Natural killer cell (primary cell): ENCODE data around the gene CAPN1. TPM values are rescaled to one million over a fixed set of nuclear protein-coding genes. Genes with fewer than 3 reads are reported as not detected.

ENCODE experiments used
- ATAC-seq, 3 donors: fragments of 150-1000 bp in 2 of 3; fragments of 200-7000 bp in 1 of 3; cut with Tn5 transposase; 1 replicate in 1 of 3; 2 replicates in 2 of 3; pipeline ENCODE4 v1.10.0; 2021; ENCODE audit warnings: mild to moderate bottlenecking in 2 of 3, moderate library complexity in 2 of 3
- DNase-seq, 2 donors: peaks; one replicate each; pipeline versions ENCODE4 v3.0.0 to v3.0.0-alpha.2; 2013 to 2021; ENCODE audit warnings: mixed read lengths in 1 of 2
- H3K27ac ChIP-seq: one replicate; pipeline ENCODE4 v1.5.1; 2013; ENCODE audit warnings: mild to moderate bottlenecking, low read length
- H3K27me3 ChIP-seq: one replicate; pipeline ENCODE4 v1.6.1; 2013; ENCODE audit warnings: low read length; ENCODE audit not compliant: control insufficient read depth, insufficient read depth
- H3K36me3 ChIP-seq: one replicate; pipeline ENCODE4 v1.6.1; 2013; ENCODE audit warnings: low read length; ENCODE audit not compliant: control insufficient read depth, insufficient read depth
- H3K4me1 ChIP-seq: one replicate; pipeline ENCODE4 v1.6.1; 2013; ENCODE audit warnings: low read length; ENCODE audit not compliant: control insufficient read depth, insufficient read depth
- H3K4me3 ChIP-seq: one replicate; pipeline ENCODE4 v1.5.1; 2013; ENCODE audit warnings: low read length
- H3K9me3 ChIP-seq: one replicate; pipeline ENCODE4 v1.6.1; 2013; ENCODE audit warnings: low read length; ENCODE audit not compliant: control insufficient read depth, insufficient read depth
- H3K27ac Mint-ChIP-seq, 2 donors: one replicate each; pipeline ENCODE4 v1.8.0; 2022; ENCODE audit warnings: mild to moderate bottlenecking in 2 of 2, mixed read lengths in 2 of 2, moderate library complexity in 1 of 2
- H3K27me3 Mint-ChIP-seq, 2 donors: one replicate each; pipeline ENCODE4 v1.8.0; 2022; ENCODE audit warnings: low read depth in 2 of 2, mixed read lengths in 2 of 2
- H3K36me3 Mint-ChIP-seq: one replicate; pipeline ENCODE4 v1.8.0; 2022; ENCODE audit warnings: mixed read lengths
- H3K4me1 Mint-ChIP-seq, 2 donors: one replicate each; pipeline ENCODE4 v1.8.0; 2022; ENCODE audit warnings: mixed read lengths in 2 of 2
- H3K4me3 Mint-ChIP-seq: one replicate; pipeline ENCODE4 v1.8.0; 2022; ENCODE audit warnings: mild to moderate bottlenecking, moderate library complexity, mixed read lengths
- H3K9me3 Mint-ChIP-seq, 2 donors: one replicate each; pipeline ENCODE4 v1.8.0; 2022; ENCODE audit warnings: mixed read lengths in 2 of 2
- WGBS: methylation state at CpG from one replicate; pipeline ENCODE4 v1.1.7; 2013; ENCODE audit warnings: missing lambda C conversion rate; ENCODE audit not compliant: insufficient coverage; 5-methylcytosine and 5-hydroxymethylcytosine counted together
- intact Hi-C: fragments of 100-400 bp; cut with micrococcal nuclease; formaldehyde crosslinking; loops from one replicate; pipeline ENCODE4 v1.14.2; 2022
- total RNA-seq, 4 donors: library from RNA; stranded (reverse); fragments of 120-200 nt in 1 of 4; gene quantifications; one replicate each; pipeline versions ENCODE4 v1.2.3 to v1.2.4, GENCODE V29; 2013 to 2022
- TF ChIP-seq, protein P1 (sequence below): fragments of 200-600 bp; IDR thresholded peaks from one replicate; pipeline ENCODE4 v1.8.0; 2022; ENCODE audit warnings: antibody characterized with exemption

The CAPN1 gene
- total RNA-seq, 3 donors from 2014 or later (not counting 1 experiment from before 2014, with no cell fraction given): 211 to 256 (median 229) TPM

DNA sequence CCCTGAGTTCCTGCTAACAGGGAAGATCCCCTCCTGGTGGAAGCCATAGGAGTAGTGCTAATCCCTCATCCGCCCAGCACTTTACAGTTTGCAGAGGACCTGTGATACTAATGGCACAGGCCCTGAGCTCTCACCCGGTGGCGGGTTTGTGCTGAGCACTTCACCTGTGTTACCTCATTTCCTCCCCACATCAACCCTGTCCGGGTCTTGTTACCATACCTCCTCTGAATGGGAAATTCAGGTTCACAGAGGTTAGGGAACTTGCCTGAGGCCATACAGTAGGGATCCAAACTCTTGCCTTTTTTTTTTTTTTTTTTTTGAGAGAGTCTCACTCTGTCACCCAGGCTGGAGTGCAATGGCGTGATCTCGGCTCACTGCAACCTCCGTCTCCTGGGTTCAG is 25.2 kb downstream of the CAPN1 start:
- H3K4me3 Mint-ChIP-seq: no peak overlapping the region
- H3K36me3 Mint-ChIP-seq: peaks cover 8% of the 10 kb centered on the region
- no peaks in the 10 kb centered on the region for H3K27me3 Mint-ChIP-seq
- no peaks in the 10 kb centered on the region for H3K9me3 Mint-ChIP-seq
- intact Hi-C loops: no loop called here
- DNase-seq (no peak), ATAC-seq (no peak)
- H3K9me3 ChIP-seq: no peaks in the 10 kb centered on the region
- no peak overlapping the region for H3K27ac Mint-ChIP-seq
- peaks cover 73% of the 10 kb centered on the region for H3K36me3 ChIP-seq
- H3K4me3 ChIP-seq: no peak overlapping the region
- no peaks in the 10 kb centered on the region for H3K27me3 ChIP-seq
- TF ChIP-seq, protein P1, sequence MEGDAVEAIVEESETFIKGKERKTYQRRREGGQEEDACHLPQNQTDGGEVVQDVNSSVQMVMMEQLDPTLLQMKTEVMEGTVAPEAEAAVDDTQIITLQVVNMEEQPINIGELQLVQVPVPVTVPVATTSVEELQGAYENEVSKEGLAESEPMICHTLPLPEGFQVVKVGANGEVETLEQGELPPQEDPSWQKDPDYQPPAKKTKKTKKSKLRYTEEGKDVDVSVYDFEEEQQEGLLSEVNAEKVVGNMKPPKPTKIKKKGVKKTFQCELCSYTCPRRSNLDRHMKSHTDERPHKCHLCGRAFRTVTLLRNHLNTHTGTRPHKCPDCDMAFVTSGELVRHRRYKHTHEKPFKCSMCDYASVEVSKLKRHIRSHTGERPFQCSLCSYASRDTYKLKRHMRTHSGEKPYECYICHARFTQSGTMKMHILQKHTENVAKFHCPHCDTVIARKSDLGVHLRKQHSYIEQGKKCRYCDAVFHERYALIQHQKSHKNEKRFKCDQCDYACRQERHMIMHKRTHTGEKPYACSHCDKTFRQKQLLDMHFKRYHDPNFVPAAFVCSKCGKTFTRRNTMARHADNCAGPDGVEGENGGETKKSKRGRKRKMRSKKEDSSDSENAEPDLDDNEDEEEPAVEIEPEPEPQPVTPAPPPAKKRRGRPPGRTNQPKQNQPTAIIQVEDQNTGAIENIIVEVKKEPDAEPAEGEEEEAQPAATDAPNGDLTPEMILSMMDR: no peak
- peaks cover 11% of the 10 kb centered on the region in 2 donors for H3K4me1 Mint-ChIP-seq
- peaks cover 3% of the 10 kb centered on the region for H3K4me1 ChIP-seq
- no peak overlapping the region for H3K27ac ChIP-seq
- WGBS: 92% methylated on average over 7 of the region's 7 CpGs

DNA sequence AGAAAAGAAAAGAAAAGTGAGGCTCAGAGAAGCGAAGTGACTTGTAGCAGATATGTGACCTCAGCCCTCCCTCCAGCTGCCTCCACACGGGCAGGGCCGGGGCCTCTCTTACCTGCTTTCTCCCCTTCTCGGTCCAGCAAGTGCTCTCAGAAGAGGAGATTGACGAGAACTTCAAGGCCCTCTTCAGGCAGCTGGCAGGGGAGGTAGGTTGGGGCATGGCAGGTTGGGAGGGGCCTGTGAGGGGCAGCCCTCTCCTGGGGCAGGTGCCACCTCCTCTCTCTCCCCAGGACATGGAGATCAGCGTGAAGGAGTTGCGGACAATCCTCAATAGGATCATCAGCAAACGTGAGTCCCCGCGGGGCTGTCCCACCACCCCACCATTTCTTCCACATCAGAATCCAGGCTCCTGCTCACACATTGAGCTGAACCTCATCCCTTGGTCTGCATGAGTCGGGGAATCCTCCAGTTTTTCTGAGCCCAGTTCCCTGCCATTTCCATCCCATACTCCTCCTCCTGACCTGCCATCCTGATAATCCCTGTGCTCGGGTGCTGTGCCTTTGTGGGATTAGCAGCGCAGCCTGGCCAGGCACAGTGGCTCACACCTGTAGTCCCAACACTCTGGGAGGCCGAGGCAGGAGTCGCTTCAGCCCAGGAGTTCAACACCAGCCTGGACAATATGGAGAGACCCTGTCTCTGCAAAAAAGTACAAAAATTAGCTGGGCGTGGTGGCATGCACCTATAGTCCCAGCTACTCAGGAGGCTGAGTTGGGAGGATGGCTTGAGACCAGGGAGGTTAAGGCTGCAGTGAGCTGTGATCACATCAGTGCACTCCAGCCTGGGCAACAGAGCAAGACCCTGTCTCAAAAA is 26.4 kb downstream of the CAPN1 start:
- peaks cover 15% of the 10 kb centered on the region for H3K4me1 ChIP-seq
- no peak overlapping the region for H3K4me3 Mint-ChIP-seq
- no peaks in the 10 kb centered on the region for H3K27me3 ChIP-seq
- intact Hi-C loops: no loop called here
- TF ChIP-seq, protein P1: no peak
- H3K4me1 Mint-ChIP-seq: peaks cover 17 to 24% of the 10 kb centered on the region in 2 donors
- DNase-seq: no peak
- peaks cover 72% of the 10 kb centered on the region for H3K36me3 ChIP-seq
- H3K4me3 ChIP-seq: no peak overlapping the region
- peaks cover 8% of the 10 kb centered on the region for H3K36me3 Mint-ChIP-seq
- H3K9me3 ChIP-seq: no peaks in the 10 kb centered on the region
- no peak overlapping the region for H3K27ac ChIP-seq
- no peak for ATAC-seq
- H3K27ac Mint-ChIP-seq: no peak overlapping the region
- H3K27me3 Mint-ChIP-seq: no peaks in the 10 kb centered on the region
- WGBS: 96% methylated on average over 16 of the region's 16 CpGs
- no peaks in the 10 kb centered on the region for H3K9me3 Mint-ChIP-seq

DNA sequence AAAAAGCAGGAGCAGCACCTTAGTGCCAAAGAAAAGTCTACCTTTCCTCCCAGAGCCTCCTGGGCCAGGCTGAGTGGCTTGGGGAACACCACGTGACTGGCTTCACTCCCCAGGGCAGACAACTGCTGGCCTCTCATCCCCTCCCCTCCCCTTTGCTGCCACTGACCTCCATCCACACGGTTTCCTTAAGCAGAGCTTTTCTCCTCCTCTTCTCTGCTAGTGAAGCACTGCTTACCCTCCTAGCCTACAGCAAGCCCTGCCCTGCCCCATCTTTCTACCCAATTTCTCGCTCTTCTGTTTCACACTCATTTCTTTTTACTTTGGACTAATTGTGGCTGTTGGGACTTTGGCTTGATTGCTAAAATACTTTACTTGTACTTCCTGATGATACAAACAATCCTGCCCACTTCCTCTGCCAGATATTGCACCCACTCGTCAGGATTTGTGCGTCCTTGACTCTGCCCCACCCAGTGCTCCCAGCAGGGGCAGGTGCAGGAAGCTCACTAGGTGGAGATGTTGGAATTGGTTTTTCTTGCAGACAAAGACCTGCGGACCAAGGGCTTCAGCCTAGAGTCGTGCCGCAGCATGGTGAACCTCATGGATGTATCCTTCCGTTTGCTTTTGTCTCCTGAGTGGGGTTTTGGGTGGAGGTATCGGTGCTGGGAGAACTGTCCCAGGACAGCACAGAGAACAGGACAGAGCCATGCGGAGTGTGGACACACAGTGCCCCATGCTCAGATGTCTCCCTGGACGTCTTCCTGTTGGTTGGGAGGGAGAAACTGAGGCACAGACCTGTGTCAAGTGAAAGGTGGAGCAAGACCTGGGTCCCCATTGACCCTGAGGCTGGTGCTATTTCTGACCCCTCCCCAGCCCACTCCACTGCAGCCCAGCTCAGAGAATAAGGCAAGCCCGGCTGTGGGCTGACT is 27.3 kb downstream of the CAPN1 start:
- DNase-seq (no peak), ATAC-seq (no peak)
- no peaks in the 10 kb centered on the region for H3K27me3 ChIP-seq
- peaks cover 24% of the 10 kb centered on the region for H3K4me1 ChIP-seq
- H3K4me1 Mint-ChIP-seq: peaks cover 22 to 33% of the 10 kb centered on the region in 2 donors
- peaks cover 68% of the 10 kb centered on the region for H3K36me3 ChIP-seq
- H3K4me3 Mint-ChIP-seq: no peak overlapping the region
- intact Hi-C loops: no loop called here
- no peaks in the 10 kb centered on the region for H3K9me3 ChIP-seq
- peaks cover 8% of the 10 kb centered on the region for H3K36me3 Mint-ChIP-seq
- no peaks in the 10 kb centered on the region for H3K9me3 Mint-ChIP-seq
- no peak overlapping the region for H3K4me3 ChIP-seq
- no peak overlapping the region for H3K27ac ChIP-seq
- TF ChIP-seq, protein P1: no peak
- H3K27me3 Mint-ChIP-seq: no peaks in the 10 kb centered on the region
- WGBS: 83% methylated on average over 12 of the region's 13 CpGs
- H3K27ac Mint-ChIP-seq: no peak overlapping the region
